Hematopoietic multipotent progenitor cell treated with erythropoietin and hydrocortisone succinate and interleukin-3 and kit ligand, for 15 days (in vitro differentiated cells): ENCODE data around the gene LGI4.
"Not testable (repeated sequence)": the region's sequence is repeated elsewhere in the genome, so short reads cannot be mapped to it uniquely, and the experiment has no call there.

Source experiments
- DNase-seq: peaks from one replicate; pipeline ENCODE4 v3.0.0-alpha.2; 2015; ENCODE audit warnings: low spot score

The LGI4 gene

GRCh38 chr19:35105411-35106290 lies 29.2 kb downstream of the LGI4 start:
- DNase-seq, result no peak

GRCh38 chr19:35105047-35105410 lies 29.8 kb downstream of the LGI4 start:
- no peak for DNase-seq

- no peak for DNase-seq
Observed at GRCh38 chr19:35104361-35104760, 30.5 kb downstream of the LGI4 start.

GRCh38 chr19:35103614-35104013 lies 31.2 kb downstream of the LGI4 start:
- DNase-seq, result not testable (repeated sequence)

GRCh38 chr19:35101949-35102348 lies 32.9 kb downstream of the LGI4 start:
- not testable (repeated sequence) for DNase-seq

- no peak for DNase-seq
Observed at GRCh38 chr19:35100588-35101533, 34.0 kb downstream of the LGI4 start.

GRCh38 chr19:35099897-35100275 lies 35.0 kb downstream of the LGI4 start:
- DNase-seq, result no peak

GRCh38 chr19:35099155-35099896 lies 35.5 kb downstream of the LGI4 start:
- DNase-seq, result no peak

- DNase-seq, result no peak
Observed at GRCh38 chr19:35098413-35099049, 36.3 kb downstream of the LGI4 start.

- no peak for DNase-seq
Observed at GRCh38 chr19:35095667-35096368, 39.0 kb downstream of the LGI4 start.

GRCh38 chr19:35094656-35095055 lies 40.2 kb downstream of the LGI4 start:
- DNase-seq, result no peak

- DNase-seq, result no peak
Observed at GRCh38 chr19:35093941-35094647, 40.8 kb downstream of the LGI4 start.

GRCh38 chr19:35093430-35093829 lies 41.4 kb downstream of the LGI4 start:
- no peak for DNase-seq

GRCh38 chr19:35090506-35091214 lies 44.2 kb downstream of the LGI4 start:
- DNase-seq, result peak; percentile 46

- DNase-seq, result no peak
Observed at GRCh38 chr19:35090160-35090505, 44.7 kb downstream of the LGI4 start.

- no peak for DNase-seq
Observed at GRCh38 chr19:35089554-35089953, 45.3 kb downstream of the LGI4 start.

GRCh38 chr19:35088131-35088913 lies 46.5 kb downstream of the LGI4 start:
- no peak for DNase-seq

- DNase-seq, result no peak
Observed at GRCh38 chr19:35087393-35087792, 47.5 kb downstream of the LGI4 start.

- DNase-seq, result no peak
Observed at GRCh38 chr19:35086455-35086854, 48.4 kb downstream of the LGI4 start.
